ENCODE data around the gene SIGLEC7.
A peak's percentile ranks its signal among the peaks of the same experiment; 100 is the strongest.
"Not testable (repeated sequence)": the region's sequence is repeated elsewhere in the genome, so short reads cannot be mapped to it uniquely, and the experiment has no call there.

The SIGLEC7 gene

GRCh38 chr19:51139299-51140014, 2.6 kb upstream of the SIGLEC7 start:
- no peak for DNase-seq (ENCODE audit: low read depth)

DNA sequence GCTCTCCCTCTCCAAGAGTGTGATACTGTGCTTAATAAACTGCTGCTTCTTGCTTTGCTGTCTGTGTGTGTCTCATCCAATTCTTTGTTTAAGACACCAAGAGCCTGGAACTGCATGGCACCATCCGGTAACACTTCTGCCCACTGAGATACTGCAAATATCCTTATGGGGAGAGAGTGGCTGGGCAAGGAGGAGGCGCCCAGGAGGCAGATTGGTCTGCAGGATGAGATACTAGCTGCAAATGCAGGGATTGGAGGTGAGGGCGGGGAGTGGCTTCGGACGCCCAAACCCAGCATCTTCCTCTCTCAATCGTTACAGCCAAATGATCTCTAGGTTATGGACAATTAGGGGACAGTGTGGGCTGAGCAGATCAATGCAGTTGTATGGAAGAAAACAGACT, 1.7 kb upstream of the SIGLEC7 start:
- no peak for DNase-seq (ENCODE audit: low read depth)

GRCh38 chr19:51141181-51141580, 920 bp upstream of the SIGLEC7 start:
- no peak for DNase-seq (ENCODE audit: low read depth)

- not testable (repeated sequence) for DNase-seq (ENCODE audit: low read depth)
These were observed 841 bp downstream of the SIGLEC7 start for GRCh38 chr19:51142809-51143475.

DNA sequence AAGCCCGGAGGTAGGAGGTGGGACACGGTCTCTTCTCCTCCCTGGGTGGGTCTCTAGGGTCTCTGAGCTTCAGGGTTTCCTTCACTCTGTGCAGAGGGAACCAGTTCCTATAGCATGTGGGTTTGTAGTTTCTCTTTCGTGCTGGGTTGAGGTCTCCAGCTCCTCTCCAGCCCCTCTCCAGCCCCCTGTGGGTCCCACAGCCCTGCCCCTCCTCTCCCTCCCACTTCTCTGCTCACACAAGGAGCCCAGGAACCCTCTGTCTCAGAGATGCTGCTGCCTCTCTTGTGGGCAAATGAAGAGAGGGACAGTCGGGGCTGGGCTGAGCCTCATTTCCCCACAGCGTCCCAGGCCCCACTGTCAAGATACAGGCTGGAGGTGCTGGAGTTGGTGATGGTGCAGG, 1.4 kb downstream of the SIGLEC7 start:
- no peak for DNase-seq (ENCODE audit: low read depth)

GRCh38 chr19:51144482-51145045, 2.5 kb downstream of the SIGLEC7 start:
- DNase-seq (ENCODE audit: low read depth) = no peak

DNA sequence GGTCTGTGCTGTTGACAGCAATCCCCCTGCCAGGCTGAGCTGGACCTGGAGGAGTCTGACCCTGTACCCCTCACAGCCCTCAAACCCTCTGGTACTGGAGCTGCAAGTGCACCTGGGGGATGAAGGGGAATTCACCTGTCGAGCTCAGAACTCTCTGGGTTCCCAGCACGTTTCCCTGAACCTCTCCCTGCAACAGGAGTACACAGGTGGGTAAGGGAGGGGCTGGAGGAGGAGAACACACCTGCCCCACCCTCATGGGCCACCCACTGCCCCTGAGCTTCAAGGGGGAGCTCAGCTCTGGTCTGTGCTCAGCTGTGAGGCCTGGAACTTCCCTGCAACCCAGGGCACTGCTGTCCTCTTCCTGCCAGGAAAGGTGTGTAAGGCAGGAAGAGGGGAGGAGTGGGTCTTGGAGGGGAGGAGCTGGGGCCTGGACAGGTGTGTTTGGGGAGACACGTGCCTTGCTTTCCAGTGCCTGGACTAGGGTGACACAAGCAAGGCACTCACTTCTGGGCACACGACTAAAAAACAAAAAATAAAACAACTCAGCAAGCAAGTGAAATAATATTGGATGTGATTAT, 3.9 kb downstream of the SIGLEC7 start:
- DNase-seq (ENCODE audit: low read depth) = no peak

DNA sequence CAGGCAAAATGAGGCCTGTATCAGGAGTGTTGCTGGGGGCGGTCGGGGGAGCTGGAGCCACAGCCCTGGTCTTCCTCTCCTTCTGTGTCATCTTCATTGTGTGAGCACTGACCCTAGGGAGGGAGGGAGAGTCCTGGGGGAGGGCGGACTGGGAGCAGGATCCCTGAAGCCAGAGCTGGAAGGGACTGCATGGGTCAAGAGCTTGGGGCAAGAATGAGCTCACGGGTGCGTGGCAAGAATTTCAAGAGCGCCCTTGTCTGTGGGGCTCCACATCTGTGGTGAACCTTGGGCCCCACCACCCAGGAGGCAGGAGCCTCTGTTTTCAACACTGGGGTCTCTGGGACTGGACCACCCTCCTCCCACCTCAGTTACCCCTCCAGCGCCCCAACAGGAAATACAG, 4.7 kb downstream of the SIGLEC7 start:
- no peak for DNase-seq (ENCODE audit: low read depth)

DNA sequence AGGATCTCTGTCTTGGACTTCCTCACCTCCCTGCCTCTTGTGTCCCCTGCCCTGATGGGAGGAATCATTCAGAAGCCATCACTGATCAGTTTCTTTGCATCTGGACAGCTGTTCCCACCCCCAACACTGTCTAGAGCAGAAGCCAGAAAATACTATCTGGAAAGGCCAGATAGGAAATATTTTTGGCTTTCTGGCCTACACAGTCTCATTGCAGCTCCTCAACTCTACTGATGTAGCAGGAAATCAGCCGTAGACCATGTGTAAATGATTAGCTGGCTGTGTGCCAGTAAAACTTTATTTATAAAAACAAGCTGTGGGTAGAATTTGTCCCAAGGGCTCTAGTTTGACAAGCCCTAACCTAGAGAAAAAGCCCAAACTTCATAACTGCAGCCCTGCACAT, 5.6 kb downstream of the SIGLEC7 start:
- DNase-seq (ENCODE audit: low read depth) = no peak

- no peak for DNase-seq (ENCODE audit: low read depth)
These were observed 6.5 kb downstream of the SIGLEC7 start for GRCh38 chr19:51148580-51148979.

GRCh38 chr19:51150627-51151026, 8.5 kb downstream of the SIGLEC7 start:
- no peak for DNase-seq (ENCODE audit: low read depth)

DNA sequence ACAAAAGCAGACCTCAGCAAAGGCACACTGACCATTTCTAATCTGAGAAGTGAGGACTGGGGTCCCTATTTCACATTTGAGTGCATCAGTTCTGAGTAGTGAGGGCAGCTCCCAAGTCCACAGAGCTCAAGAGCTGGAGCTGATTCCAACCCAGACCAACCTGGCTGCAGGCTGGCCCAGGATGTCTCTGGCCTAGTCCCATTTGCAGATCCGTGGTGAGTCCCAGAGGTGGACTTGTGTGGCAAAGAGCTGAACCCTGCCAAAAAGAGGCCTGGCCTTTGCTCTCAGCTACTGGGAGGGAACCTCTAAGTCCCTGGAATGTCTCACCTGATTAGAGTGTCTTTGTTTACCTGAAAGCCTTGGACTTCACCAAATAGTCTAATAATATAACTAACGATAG, 14.6 kb downstream of the SIGLEC7 start:
- DNase-seq (ENCODE audit: low read depth) = no peak

DNA sequence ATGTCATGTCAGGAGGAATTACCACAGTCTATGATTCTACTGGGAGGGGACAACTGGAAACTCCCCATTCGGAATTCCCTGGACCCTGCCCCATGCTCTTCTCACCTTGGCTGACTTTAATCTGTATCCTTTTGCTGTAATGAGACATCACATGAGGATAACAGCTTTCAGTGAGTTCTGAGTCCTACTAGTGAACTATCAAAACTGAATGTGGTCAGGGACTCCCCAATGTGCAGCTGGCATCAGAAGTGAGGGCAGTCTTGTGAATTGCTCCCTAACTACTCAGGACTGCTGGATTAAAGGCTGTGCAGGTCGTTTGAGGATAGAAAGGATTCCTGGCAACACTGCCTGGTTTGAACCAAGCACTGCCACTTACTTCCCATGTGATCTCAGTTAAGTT, 15.2 kb downstream of the SIGLEC7 start:
- DNase-seq (ENCODE audit: low read depth) = no peak

DNA sequence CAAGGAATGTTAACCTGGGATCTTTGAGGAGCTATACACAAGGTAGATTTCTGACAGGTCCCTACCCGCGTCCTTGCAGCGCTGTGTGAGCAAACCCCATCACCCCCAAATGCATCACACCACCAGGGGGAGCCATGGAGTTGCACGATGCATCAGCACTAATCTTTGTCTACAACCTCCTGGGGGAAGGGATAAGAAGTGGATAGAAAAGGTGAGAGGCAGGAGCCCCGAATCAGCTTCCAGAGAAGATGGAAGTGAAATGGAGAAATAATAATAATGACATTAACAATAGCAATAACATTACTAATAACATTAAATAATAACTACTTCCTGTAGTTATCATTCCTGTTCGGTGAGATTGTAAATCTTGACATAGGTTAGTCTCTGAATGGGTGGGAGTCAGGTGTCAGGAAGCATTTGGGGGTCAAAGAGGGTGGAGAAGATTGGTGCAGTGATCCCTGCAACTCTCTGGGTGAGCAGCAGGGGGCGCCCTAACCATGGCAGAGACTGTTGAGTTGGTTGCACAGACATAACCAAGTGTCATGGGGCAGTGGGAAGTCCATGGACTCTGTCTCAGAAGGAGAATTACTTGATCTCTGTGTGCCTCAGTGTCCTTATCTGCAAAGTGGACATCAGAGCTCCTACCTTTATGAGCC, 16.5 kb downstream of the SIGLEC7 start:
- DNase-seq (ENCODE audit: low read depth) = peak; percentile 42

DNA sequence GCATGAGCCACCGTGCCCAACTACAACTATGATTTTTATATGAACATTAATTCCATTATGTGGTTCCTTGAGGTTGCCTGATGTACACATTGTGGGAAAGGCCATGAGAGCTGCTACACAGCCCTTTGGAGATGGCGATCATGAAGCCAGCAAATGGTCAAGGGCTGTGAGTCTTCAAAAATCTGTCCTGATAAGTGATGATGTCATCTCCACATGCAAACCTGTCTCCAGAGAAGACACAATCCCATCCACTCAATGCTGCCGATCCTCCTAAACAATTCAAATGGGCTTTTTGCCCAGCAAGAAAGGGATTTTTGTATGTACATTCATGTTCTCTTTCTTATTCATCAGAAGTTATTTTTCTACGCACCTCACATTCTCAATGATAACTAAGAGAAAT, 17.6 kb downstream of the SIGLEC7 start:
- DNase-seq (ENCODE audit: low read depth) = no peak

DNA sequence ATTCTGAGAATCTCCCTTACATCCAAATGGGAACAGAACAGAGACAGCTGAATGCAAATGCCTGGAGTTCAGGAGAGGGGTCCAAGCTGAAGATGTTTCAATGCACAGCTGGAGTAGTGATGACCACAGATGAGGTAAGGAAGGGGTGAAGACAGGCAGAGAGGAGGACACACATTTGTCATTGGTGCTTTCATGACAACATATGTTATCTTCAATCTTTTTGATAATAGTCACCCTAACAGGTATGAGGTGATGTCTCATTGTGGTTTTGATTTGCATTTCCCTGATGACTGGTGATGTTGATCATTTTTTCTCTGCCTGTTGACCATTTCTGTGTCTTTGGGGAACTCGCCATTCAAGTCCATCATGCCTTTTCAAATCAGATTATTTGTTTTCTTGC, 19.2 kb downstream of the SIGLEC7 start:
- DNase-seq (ENCODE audit: low read depth) = no peak

GRCh38 chr19:51161867-51162496, 19.9 kb downstream of the SIGLEC7 start:
- DNase-seq (ENCODE audit: low read depth) = no peak

DNA sequence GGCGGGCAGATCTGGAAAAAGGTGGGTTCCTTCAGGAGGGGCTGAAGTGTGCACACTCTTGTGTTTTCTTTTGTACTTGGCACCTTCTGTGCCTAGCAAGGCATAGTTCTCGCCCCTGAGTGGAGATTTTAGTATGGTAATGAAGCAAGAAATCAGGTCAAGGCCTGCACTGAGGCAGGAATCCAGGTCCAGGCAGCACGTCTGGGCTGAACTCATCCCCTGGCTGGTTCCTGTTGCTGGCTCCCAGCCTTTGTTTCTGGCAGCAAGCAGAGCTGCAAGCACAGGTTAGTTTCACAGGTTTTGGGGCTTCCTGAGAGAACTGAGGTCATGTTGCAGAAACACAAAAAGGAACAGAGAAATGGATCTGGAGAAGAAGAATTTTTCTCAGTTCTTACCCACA, 21.2 kb downstream of the SIGLEC7 start:
- DNase-seq (ENCODE audit: low read depth) = no peak

DNA sequence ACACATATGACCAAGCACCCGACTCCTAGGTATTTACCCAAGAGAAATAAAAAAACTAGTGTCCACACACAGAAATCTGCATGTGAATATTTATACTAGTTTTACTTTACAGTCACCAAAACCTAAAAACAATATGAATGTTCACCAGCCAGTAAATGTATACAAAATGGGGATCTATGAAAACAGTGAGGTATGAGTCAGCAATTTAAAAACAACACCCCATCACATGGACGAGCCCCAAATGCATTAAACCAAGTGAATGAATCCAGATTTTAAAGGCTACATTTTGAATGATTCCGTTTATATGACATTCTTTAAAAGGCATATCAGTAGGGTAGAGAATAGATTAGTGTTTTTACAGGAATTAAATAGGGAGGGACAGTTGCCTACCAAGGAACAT, 22.1 kb downstream of the SIGLEC7 start:
- no peak for DNase-seq (ENCODE audit: low read depth)

DNA sequence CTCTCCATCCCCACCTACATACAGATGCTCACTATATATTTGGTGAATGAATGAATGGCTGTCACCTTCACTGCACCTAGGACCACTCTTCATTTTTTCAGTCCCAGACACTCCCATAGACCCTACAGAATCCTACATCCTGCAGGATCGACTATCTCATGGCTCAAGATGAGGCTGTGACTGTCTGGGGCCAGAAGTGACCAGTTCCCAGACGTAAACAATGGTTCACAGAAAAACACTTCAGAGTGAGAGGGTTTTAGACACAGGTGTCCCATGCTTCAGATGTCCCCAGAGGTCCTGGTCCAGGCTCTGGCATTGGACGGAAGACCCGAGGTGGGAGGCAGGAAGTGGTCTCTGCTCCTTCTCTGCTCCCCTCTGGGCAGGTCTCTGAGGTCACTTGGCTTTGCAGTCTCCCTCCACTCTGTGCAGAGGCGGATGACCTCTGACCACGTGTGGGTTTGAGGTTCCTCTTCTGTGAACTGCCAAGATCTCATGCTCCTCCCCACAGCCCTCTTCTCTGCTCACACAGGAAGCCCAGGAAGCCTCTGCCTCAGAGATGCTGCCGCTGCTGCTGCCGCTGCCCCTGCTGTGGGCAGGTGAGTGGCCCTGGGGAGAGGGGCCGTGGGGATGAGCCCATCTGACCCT, 24.9 kb downstream of the SIGLEC7 start:
- peak; percentile 24 for DNase-seq (ENCODE audit: low read depth)

GRCh38 chr19:51168564-51169282, 26.6 kb downstream of the SIGLEC7 start:
- no peak for DNase-seq (ENCODE audit: low read depth)
